HEK293T (cell line): ENCODE results near the gene E4F1.

Experiments used
- CTCF ChIA-PET: fragments of 350-600 bp; formaldehyde crosslinking; extraction: SDS; loops from one replicate; lab custom pipeline; 2021; ENCODE audit warnings: antibody characterized with exemption, inconsistent platforms; lab: Yijun Ruan, JAX
- POLR2A ChIA-PET: fragments of 350-600 bp; formaldehyde crosslinking; extraction: SDS; loops from one replicate; lab custom pipeline; 2020; ENCODE audit warnings: antibody characterized with exemption, inconsistent platforms; lab: Yijun Ruan, JAX
- DNase-seq: peaks from one replicate; pipeline ENCODE4 v3.0.0; 2012; ENCODE audit warnings: mixed read lengths; ENCODE audit errors: extremely low spot score
- ARNT ChIP-seq: fragments of 450-650 bp; IDR thresholded peaks from 2 replicates; pipeline ENCODE4 v1.6.1; 2017; ENCODE audit warnings: mild to moderate bottlenecking
- BHLHE40 ChIP-seq: fragments of 450-650 bp; IDR thresholded peaks from 2 replicates; pipeline ENCODE4 v1.6.1; 2016; ENCODE audit warnings: mild to moderate bottlenecking, moderate library complexity, borderline replicate concordance
- CTBP1 ChIP-seq: fragments of 450-650 bp; IDR thresholded peaks from 2 replicates; pipeline ENCODE4 v1.6.1; 2016; ENCODE audit warnings: borderline replicate concordance
- ELF4 ChIP-seq: fragments of 450-650 bp; IDR thresholded peaks from 2 replicates; pipeline ENCODE4 v1.6.1; 2017; ENCODE audit warnings: antibody characterized with exemption
- FOXA1 ChIP-seq: fragments of 450-650 bp; IDR thresholded peaks from 2 replicates; pipeline ENCODE4 v1.6.1; 2016; ENCODE audit warnings: mild to moderate bottlenecking
- FOXK2 ChIP-seq: fragments of 450-650 bp; IDR thresholded peaks from 2 replicates; pipeline ENCODE4 v1.6.1; 2016; ENCODE audit warnings: mild to moderate bottlenecking
- FOXM1 ChIP-seq: fragments of 450-650 bp; IDR thresholded peaks from 2 replicates; pipeline ENCODE4 v1.6.1; 2017; ENCODE audit warnings: mild to moderate bottlenecking, borderline replicate concordance
- HDGF ChIP-seq: fragments of 450-650 bp; IDR thresholded peaks from 2 replicates; pipeline ENCODE4 v1.6.1; 2017; ENCODE audit warnings: antibody characterized with exemption, borderline replicate concordance
- L3MBTL2 ChIP-seq: fragments of 450-650 bp; conservative IDR thresholded peaks from 2 replicates; pipeline ENCODE4 v1.6.1; 2016; ENCODE audit warnings: mild to moderate bottlenecking
- LEF1 ChIP-seq: fragments of 450-650 bp; IDR thresholded peaks from 2 replicates; pipeline ENCODE4 v1.6.1; 2017; ENCODE audit warnings: mild to moderate bottlenecking, borderline replicate concordance
- NFRKB ChIP-seq: fragments of 450-650 bp; IDR thresholded peaks from 2 replicates; pipeline ENCODE4 v1.6.1; 2016; ENCODE audit warnings: mild to moderate bottlenecking, moderate library complexity
- PKNOX1 ChIP-seq: fragments of 450-650 bp; IDR thresholded peaks from 2 replicates; pipeline ENCODE4 v1.6.1; 2016
- SP1 ChIP-seq: fragments of 450-650 bp; IDR thresholded peaks from 2 replicates; pipeline ENCODE4 v1.6.1; 2017
- SUZ12 ChIP-seq: fragments of 450-650 bp; IDR thresholded peaks from 2 replicates; pipeline ENCODE4 v1.6.1; 2016; ENCODE audit warnings: mild to moderate bottlenecking
- TARDBP ChIP-seq: fragments of 450-650 bp; IDR thresholded peaks from 2 replicates; pipeline ENCODE4 v1.6.1; 2016
- ZNF384 ChIP-seq: fragments of 450-650 bp; IDR thresholded peaks from 2 replicates; pipeline ENCODE4 v1.6.1; 2016

The E4F1 gene

GRCh38 chr16:2244926-2245795 lies 21.8 kb downstream of the E4F1 start:
- DNase-seq = no peak
- TF ChIP-seq PKNOX1 = no peak
- TF ChIP-seq ZNF384 = no peak
- no peak for TF ChIP-seq SP1
- no peak for TF ChIP-seq ARNT
- no peak for TF ChIP-seq FOXK2
- TF ChIP-seq BHLHE40 = no peak
- TF ChIP-seq LEF1 = no peak
- TF ChIP-seq ELF4 = no peak
- CTCF ChIA-PET = no interaction called here
- POLR2A ChIA-PET = no interaction called here

GRCh38 chr16:2246301-2246885 lies 23.0 kb downstream of the E4F1 start:
- TF ChIP-seq SUZ12 = no peak
- no peak for DNase-seq
- CTCF ChIA-PET = no interaction called here
- POLR2A ChIA-PET = no interaction called here

DNA sequence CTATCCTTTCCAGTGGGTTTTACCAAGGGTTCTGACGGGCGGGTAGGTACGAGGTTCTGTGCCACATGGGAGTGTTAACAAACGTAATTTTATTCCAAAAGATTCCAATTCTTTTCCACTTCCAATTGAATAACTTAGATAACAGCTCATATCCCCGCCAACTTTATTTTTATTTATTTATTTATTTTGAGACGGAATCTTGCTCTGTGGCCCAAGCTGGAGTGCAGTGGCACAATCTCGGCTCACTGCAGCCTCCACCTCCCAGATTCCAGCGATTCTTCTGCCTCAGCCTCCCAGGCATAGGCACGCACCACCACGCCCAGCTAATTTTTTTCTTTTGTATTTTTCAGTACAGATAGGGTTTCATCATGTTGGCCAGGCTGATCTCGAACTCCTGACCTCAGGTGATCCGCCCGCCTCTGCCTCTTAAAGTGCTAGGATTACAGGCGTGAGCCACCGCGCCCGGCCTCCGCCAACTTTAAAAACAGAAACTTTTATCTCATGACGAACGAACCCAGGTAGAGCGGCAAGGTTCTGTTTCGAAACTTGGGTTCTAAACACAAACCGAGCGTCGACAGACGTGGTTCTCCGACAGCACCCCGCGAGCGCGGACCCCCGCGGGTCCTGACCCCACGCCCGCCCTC lies 27.4 kb downstream of the E4F1 start:
- POLR2A ChIA-PET = interaction anchor here (0.6 to 3.6 kb wide), 12 partner anchors 9 to 217 kb away, joined by 3 to 27 read pairs (median 7); partner anchors contain the start of genes CASKIN1, DNASE1L2, MLST8 and PGP
- TF ChIP-seq TARDBP (no peak), SP1 (no peak), CTBP1 (no peak), LEF1 (no peak), FOXA1 (no peak), BHLHE40 (no peak), NFRKB (no peak), FOXK2 (no peak), ELF4 (no peak), PKNOX1 (no peak), FOXM1 (no peak)
- no peak for DNase-seq
- CTCF ChIA-PET = interaction anchor here (1.3 to 1.8 kb wide), 2 partner anchors 10 to 251 kb away, joined by 3 to 5 read pairs; no protein-coding TSS in a partner anchor

DNA sequence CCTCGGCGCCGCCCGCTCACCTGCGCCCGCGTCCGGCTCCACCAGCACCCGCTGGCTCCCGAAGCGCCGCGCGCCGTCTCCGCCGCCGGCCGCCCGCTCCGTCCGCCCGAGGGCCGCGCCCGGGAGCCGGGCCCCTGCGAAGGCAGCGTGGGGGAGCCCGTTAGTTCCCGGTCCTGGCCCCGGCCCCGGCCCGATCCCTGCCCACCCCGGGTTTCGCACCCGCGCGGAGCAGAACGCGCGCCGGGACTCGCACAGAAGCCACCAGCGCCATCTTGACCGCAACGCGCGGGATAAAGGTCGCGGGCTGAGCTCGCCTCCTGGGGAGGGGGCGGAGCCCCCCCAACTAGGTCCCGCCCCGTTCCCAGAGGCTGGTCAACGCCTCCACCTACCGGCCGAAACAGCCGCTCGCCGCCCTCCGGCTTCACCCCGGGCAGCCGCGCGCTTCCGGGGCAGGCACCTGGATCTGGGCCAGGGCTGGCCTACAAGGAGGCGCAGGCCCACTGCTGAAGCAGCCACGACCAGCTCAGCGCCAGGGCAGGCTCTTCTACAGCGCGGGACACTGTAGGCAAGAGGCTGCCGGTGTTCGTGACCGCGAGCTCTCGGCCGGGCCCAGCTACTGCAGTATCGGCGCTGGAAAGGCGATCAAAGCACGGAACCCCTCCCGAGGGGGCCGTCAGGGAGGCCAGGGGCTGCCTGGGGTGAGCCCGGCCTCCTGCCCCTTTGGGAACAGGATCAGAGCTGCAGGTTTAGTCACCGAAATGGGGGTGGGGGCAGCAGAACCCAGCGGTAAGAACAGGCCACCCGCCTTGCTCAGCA lies 28.1 kb downstream of the E4F1 start, which contains the start of gene ECI1:
TSS of gene ECI1 (minus strand) at position 292 of the 816 bp plus-strand sequence. CDS start at position 271, 21 bp downstream.
- POLR2A ChIA-PET = interaction anchor here (0.5 to 3.6 kb wide), 27 partner anchors 8 to 243 kb away, joined by 3 to 27 read pairs (median 4); partner anchors contain the start of genes ABCA3, CASKIN1, E4F1 and MLST8

DNA sequence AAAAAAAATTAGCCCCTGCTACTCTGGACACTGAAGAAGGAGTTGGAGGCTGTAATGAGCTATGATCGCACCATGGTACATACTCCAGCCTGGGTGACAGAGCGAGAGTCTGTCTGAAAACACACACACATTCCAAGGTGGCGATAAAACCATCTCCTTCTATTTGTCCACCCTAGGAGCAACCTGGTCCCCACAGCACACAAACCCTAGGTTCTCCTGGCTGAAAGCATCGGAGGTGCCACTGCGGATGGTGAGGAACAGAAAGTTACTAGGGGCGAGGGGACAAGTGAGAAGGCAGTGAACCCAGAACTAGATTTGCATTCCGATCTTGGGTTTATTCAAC lies 29.4 kb downstream of the E4F1 start:
- ChIA-PET POLR2A (interaction anchor here (0.6 to 3.6 kb wide), 7 partner anchors 10 to 105 kb away, joined by 3 to 24 read pairs (median 13); partner anchors contain the start of genes E4F1, MLST8, PGP and RNPS1), CTCF (interaction anchor here (0.6 to 1.8 kb wide), 5 partner anchors 8 to 174 kb away, joined by 3 to 5 read pairs (median 5); no protein-coding TSS in a partner anchor)
- no peak for DNase-seq
- TF ChIP-seq BHLHE40 (no peak), PKNOX1 (no peak), L3MBTL2 (no peak), TARDBP (no peak), FOXA1 (no peak), ZNF384 (no peak), NFRKB (no peak), ARNT (no peak), HDGF (no peak), SUZ12 (no peak), FOXK2 (no peak), CTBP1 (no peak), LEF1 (no peak), SP1 (no peak), FOXM1 (no peak), ELF4 (no peak)

More for the DNA sequence above, 28.1 kb downstream of the E4F1 start, which contains the start of gene ECI1:
- DNase-seq = peak; percentile 96
- TF ChIP-seq SP1 = no peak
- peak; percentile 96 for TF ChIP-seq FOXM1
- TF ChIP-seq ELF4 = peak; percentile 66; the same call in 1 of the 2 replicates
- TF ChIP-seq HDGF = peak; percentile 74; the same call in 1 of the 2 replicates
- TF ChIP-seq SUZ12 = no peak
- TF ChIP-seq ARNT = 0 out of 2 replicates have a peak, but pooled peaks have one; percentile 18
- CTCF ChIA-PET = interaction anchor here (0.6 to 1.8 kb wide), 8 partner anchors 10 to 250 kb away, joined by 3 to 8 read pairs (median 4); no protein-coding TSS in a partner anchor
